KOPT-K1 (cell line): ENCODE data around the gene ST3GAL3.

Experiments
- H3K27ac ChIP-seq: fragments of 200-600 bp; sonication (generic); 2 replicates; pipeline ENCODE4 v1.5.1; 2016; ENCODE audit warnings: antibody characterized with exemption, mild to moderate bottlenecking, low read depth, low read length; ENCODE audit not compliant: poor library complexity, severe bottlenecking
- H3K36me3 ChIP-seq: fragments of 200-600 bp; sonication (generic); 2 replicates; pipeline ENCODE4 v1.5.1; 2017; ENCODE audit warnings: antibody characterized with exemption, mild to moderate bottlenecking, low read length, moderate library complexity; ENCODE audit not compliant: insufficient read depth
- H3K9me3 ChIP-seq: fragments of 200-600 bp; sonication (generic); 2 replicates; pipeline ENCODE4 v1.5.1; 2017; ENCODE audit warnings: antibody characterized with exemption, low read length, mild to moderate bottlenecking; ENCODE audit not compliant: insufficient read depth, poor library complexity, severe bottlenecking

ST3GAL3 gene

GRCh38 chr1:43802356-43802980 is 95.1 kb downstream of the ST3GAL3 start:
- Histone ChIP-seq H3K27ac (no peak overlapping the region), H3K36me3 (peaks cover 9% of the 10 kb centered on the region; the same call in 1 of the 2 replicates), H3K9me3 (peaks cover under 1% of the 10 kb centered on the region)

GRCh38 chr1:43803105-43803504 is 95.8 kb downstream of the ST3GAL3 start:
- Histone ChIP-seq H3K9me3 (peaks cover 6% of the 10 kb centered on the region), H3K36me3 (peaks cover 9% of the 10 kb centered on the region; the same call in 1 of the 2 replicates), H3K27ac (no peak overlapping the region)

GRCh38 chr1:43803646-43804045 is 96.3 kb downstream of the ST3GAL3 start:
- H3K9me3 ChIP-seq: peaks cover 12% of the 10 kb centered on the region
- H3K36me3 ChIP-seq: peaks cover 14% of the 10 kb centered on the region; the same call in 1 of the 2 replicates
- no peak overlapping the region for H3K27ac ChIP-seq

GRCh38 chr1:43804569-43804968 is 97.2 kb downstream of the ST3GAL3 start:
- Histone ChIP-seq H3K9me3 (peaks cover 19% of the 10 kb centered on the region), H3K36me3 (peaks cover 18% of the 10 kb centered on the region; the same call in 1 of the 2 replicates), H3K27ac (no peak overlapping the region)

GRCh38 chr1:43805340-43805739 is 98.0 kb downstream of the ST3GAL3 start:
- H3K27ac ChIP-seq: no peak overlapping the region
- H3K9me3 ChIP-seq: peaks cover 19% of the 10 kb centered on the region
- H3K36me3 ChIP-seq: peaks cover 18% of the 10 kb centered on the region; the same call in 1 of the 2 replicates

- Histone ChIP-seq H3K9me3 (peaks cover 19% of the 10 kb centered on the region), H3K27ac (no peak overlapping the region), H3K36me3 (peaks cover 18% of the 10 kb centered on the region; the same call in 1 of the 2 replicates)
Observed at GRCh38 chr1:43806183-43806582, 98.8 kb downstream of the ST3GAL3 start.

- peaks cover 19% of the 10 kb centered on the region for H3K9me3 ChIP-seq
- no peak overlapping the region for H3K27ac ChIP-seq
- H3K36me3 ChIP-seq: peaks cover 13% of the 10 kb centered on the region; the same call in 1 of the 2 replicates
Observed at GRCh38 chr1:43809097-43809673, 101.8 kb downstream of the ST3GAL3 start.

- H3K27ac ChIP-seq: no peak overlapping the region
- peaks cover 27% of the 10 kb centered on the region; the same call in 1 of the 2 replicates for H3K36me3 ChIP-seq
- peaks cover 17% of the 10 kb centered on the region for H3K9me3 ChIP-seq
Observed at GRCh38 chr1:43812579-43812978, 105.2 kb downstream of the ST3GAL3 start.

GRCh38 chr1:43814401-43814800 is 107.1 kb downstream of the ST3GAL3 start:
- Histone ChIP-seq H3K36me3 (peaks cover 32% of the 10 kb centered on the region), H3K9me3 (peaks cover 14% of the 10 kb centered on the region), H3K27ac (peak overlapping the region; percentile 48)

GRCh38 chr1:43817304-43817939 is 110.1 kb downstream of the ST3GAL3 start:
- Histone ChIP-seq H3K36me3 (peaks cover 42% of the 10 kb centered on the region), H3K9me3 (peaks cover 16% of the 10 kb centered on the region), H3K27ac (no peak overlapping the region)

- Histone ChIP-seq H3K27ac (no peak overlapping the region), H3K9me3 (peaks cover 16% of the 10 kb centered on the region), H3K36me3 (peaks cover 47% of the 10 kb centered on the region)
Observed at GRCh38 chr1:43818691-43819090, 111.4 kb downstream of the ST3GAL3 start.

- H3K27ac ChIP-seq: no peak overlapping the region
- peaks cover 16% of the 10 kb centered on the region for H3K9me3 ChIP-seq
- peaks cover 47% of the 10 kb centered on the region for H3K36me3 ChIP-seq
Observed at GRCh38 chr1:43819357-43819756, 112.0 kb downstream of the ST3GAL3 start.

- H3K36me3 ChIP-seq: peaks cover 38% of the 10 kb centered on the region
- H3K9me3 ChIP-seq: peaks cover 16% of the 10 kb centered on the region
- H3K27ac ChIP-seq: no peak overlapping the region
Observed at GRCh38 chr1:43821471-43821870, 114.1 kb downstream of the ST3GAL3 start.

- Histone ChIP-seq H3K27ac (no peak overlapping the region), H3K36me3 (peaks cover 34% of the 10 kb centered on the region)
Observed at GRCh38 chr1:43822040-43822690, 114.8 kb downstream of the ST3GAL3 start.

GRCh38 chr1:43824795-43825194 is 117.5 kb downstream of the ST3GAL3 start:
- H3K9me3 ChIP-seq: no peaks in the 10 kb centered on the region
- peaks cover 17% of the 10 kb centered on the region for H3K36me3 ChIP-seq
- no peak overlapping the region for H3K27ac ChIP-seq

More at GRCh38 chr1:43822040-43822690, 114.8 kb downstream of the ST3GAL3 start:
- H3K9me3 ChIP-seq: peaks cover 16% of the 10 kb centered on the region
